Measurements from ENCODE around the gene P3H3. TPM values are rescaled to one million over a fixed set of nuclear protein-coding genes. Genes with fewer than 3 reads are reported as not detected.

The P3H3 gene
- polyA plus RNA-seq, 1 donor (not counting 4 experiments of a cell fraction or from before 2014, with no cell fraction given), result 3.9 TPM

- no peak for FAIRE-seq
Measured at GRCh38 chr12:6828781-6829535, 751 bp downstream of the P3H3 start.

DNA sequence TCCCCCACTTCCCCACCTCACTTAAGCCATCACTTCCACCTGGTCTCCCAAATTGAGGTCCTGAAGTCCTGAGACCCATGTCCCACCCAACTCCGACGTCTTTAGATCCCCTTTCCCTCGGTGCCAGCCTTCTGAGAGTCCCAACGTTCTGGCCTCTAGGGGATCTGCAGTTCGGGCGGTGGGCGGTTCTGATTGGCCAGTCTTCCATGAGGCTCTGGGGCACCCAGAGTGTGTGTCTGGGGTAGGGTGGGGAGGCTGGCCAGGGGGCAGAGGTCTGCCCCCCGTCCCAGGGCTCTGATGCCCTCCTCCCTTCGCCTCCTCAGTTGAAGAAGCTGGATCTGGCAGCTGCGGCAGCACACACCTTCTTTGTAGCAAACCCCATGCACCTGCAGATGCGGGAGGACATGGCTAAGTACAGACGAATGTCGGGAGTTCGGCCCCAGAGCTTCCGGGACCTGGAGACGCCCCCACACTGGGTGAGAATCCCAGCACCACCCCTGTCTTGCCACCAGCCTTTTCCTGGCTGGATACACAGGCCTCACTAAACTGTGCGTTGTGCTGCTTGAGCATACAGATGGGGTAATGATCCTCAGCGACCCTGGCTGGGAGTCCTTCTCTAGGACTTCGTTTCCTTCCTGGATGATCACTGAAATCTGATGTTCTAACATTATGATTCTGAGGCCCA lies 1.5 kb downstream of the P3H3 start:
- no peak for FAIRE-seq

More at GRCh38 chr12:6828781-6829535, 751 bp downstream of the P3H3 start:
- Histone ChIP-seq H3K4me2 (ENCODE audit: control insufficient read depth, extremely low read depth, insufficient read depth, low read depth, low read length) (peak overlapping the region; percentile 85), H3K79me2 (ENCODE audit: control insufficient read depth, insufficient read depth, low read length) (no peaks in the 10 kb centered on the region), H3K36me3 (ENCODE audit: control insufficient read depth in 2 of 2, extremely low read depth in 1 of 2, insufficient read depth in 2 of 2, low read length in 2 of 2) (no peaks in the 10 kb centered on the region), H3K4me1 (ENCODE audit: control insufficient read depth, extremely low read depth, insufficient read depth, low read length) (peaks cover 12% of the 10 kb centered on the region), H4K20me1 (ENCODE audit: control insufficient read depth, extremely low read depth, insufficient read depth, low read length) (no peaks in the 10 kb centered on the region), H3K9ac (ENCODE audit: control insufficient read depth, extremely low read depth, insufficient read depth, low read length) (peak overlapping the region; percentile 71), H3K4me3 (ENCODE audit: control insufficient read depth in 2 of 3, extremely low read depth in 1 of 3, insufficient read depth in 2 of 3, low read depth in 1 of 3, low read length in 3 of 3) (peak overlapping the region; percentile 62 to 83 (median 82)), H3K9me1 (ENCODE audit: control insufficient read depth, extremely low read depth, insufficient read depth, low read length) (no peaks in the 10 kb centered on the region), H3K27me3 (ENCODE audit: control insufficient read depth, extremely low read depth, insufficient read depth, low read length) (peaks cover 49% of the 10 kb centered on the region), H2AFZ (ENCODE audit: control insufficient read depth, low read length) (peak overlapping the region; percentile 89), H3K27ac (ENCODE audit: control insufficient read depth, insufficient read depth, low read length) (no peak overlapping the region), H3K9me3 (ENCODE audit: control insufficient read depth, low read depth, low read length) (no peaks in the 10 kb centered on the region)
- dilution Hi-C loops (cut with MboI; ENCODE audit: extremely low pct_ligation_motif_present, low sequenced_read_pairs), result no loop called here
- no peak for DNase-seq (ENCODE audit: low read depth, low spot score)
- TF ChIP-seq, protein P1, sequence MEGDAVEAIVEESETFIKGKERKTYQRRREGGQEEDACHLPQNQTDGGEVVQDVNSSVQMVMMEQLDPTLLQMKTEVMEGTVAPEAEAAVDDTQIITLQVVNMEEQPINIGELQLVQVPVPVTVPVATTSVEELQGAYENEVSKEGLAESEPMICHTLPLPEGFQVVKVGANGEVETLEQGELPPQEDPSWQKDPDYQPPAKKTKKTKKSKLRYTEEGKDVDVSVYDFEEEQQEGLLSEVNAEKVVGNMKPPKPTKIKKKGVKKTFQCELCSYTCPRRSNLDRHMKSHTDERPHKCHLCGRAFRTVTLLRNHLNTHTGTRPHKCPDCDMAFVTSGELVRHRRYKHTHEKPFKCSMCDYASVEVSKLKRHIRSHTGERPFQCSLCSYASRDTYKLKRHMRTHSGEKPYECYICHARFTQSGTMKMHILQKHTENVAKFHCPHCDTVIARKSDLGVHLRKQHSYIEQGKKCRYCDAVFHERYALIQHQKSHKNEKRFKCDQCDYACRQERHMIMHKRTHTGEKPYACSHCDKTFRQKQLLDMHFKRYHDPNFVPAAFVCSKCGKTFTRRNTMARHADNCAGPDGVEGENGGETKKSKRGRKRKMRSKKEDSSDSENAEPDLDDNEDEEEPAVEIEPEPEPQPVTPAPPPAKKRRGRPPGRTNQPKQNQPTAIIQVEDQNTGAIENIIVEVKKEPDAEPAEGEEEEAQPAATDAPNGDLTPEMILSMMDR (optimal IDR thresholded peaks at IDR 0.05 in 1 of 3, IDR thresholded peaks at IDR 0.05 in 1 of 3, conservative IDR thresholded peaks at IDR 0.05 in 1 of 3; ENCODE audit: extremely low read depth in 1 of 3, insufficient read depth in 2 of 3, low read length in 3 of 3), result no peak
- TF ChIP-seq EZH2 (IDR thresholded peaks at IDR 0.05; ENCODE audit: low read length), result peak; percentile 48

More for the DNA sequence above, 1.5 kb downstream of the P3H3 start:
- H4K20me1 ChIP-seq (ENCODE audit: control insufficient read depth, extremely low read depth, insufficient read depth, low read length), result no peaks in the 10 kb centered on the region
- no peaks in the 10 kb centered on the region for H3K36me3 ChIP-seq (ENCODE audit: control insufficient read depth in 2 of 2, extremely low read depth in 1 of 2, insufficient read depth in 2 of 2, low read length in 2 of 2)
- peak overlapping the region; percentile 62 to 83 (median 82) for H3K4me3 ChIP-seq (ENCODE audit: control insufficient read depth in 2 of 3, extremely low read depth in 1 of 3, insufficient read depth in 2 of 3, low read depth in 1 of 3, low read length in 3 of 3)
- TF ChIP-seq, protein P1 (optimal IDR thresholded peaks at IDR 0.05 in 1 of 3, IDR thresholded peaks at IDR 0.05 in 1 of 3, conservative IDR thresholded peaks at IDR 0.05 in 1 of 3; ENCODE audit: extremely low read depth in 1 of 3, insufficient read depth in 2 of 3, low read length in 3 of 3), result peak in 1 of 3 experiments; percentile 14
- no peak for TF ChIP-seq EZH2 (IDR thresholded peaks at IDR 0.05; ENCODE audit: low read length)
- no peak overlapping the region for H3K27ac ChIP-seq (ENCODE audit: control insufficient read depth, insufficient read depth, low read length)
- peak overlapping the region; percentile 85 for H3K4me2 ChIP-seq (ENCODE audit: control insufficient read depth, extremely low read depth, insufficient read depth, low read depth, low read length)
- peak overlapping the region; percentile 89 for H2AFZ ChIP-seq (ENCODE audit: control insufficient read depth, low read length)
- no peaks in the 10 kb centered on the region for H3K9me1 ChIP-seq (ENCODE audit: control insufficient read depth, extremely low read depth, insufficient read depth, low read length)
- no peak for DNase-seq (ENCODE audit: low read depth, low spot score)
- H3K9ac ChIP-seq (ENCODE audit: control insufficient read depth, extremely low read depth, insufficient read depth, low read length), result peak overlapping the region; percentile 71
- peaks cover 12% of the 10 kb centered on the region for H3K4me1 ChIP-seq (ENCODE audit: control insufficient read depth, extremely low read depth, insufficient read depth, low read length)
- no peaks in the 10 kb centered on the region for H3K9me3 ChIP-seq (ENCODE audit: control insufficient read depth, low read depth, low read length)
- dilution Hi-C loops (cut with MboI; ENCODE audit: extremely low pct_ligation_motif_present, low sequenced_read_pairs), result no loop called here
- peaks cover 42% of the 10 kb centered on the region for H3K27me3 ChIP-seq (ENCODE audit: control insufficient read depth, extremely low read depth, insufficient read depth, low read length)
- H3K79me2 ChIP-seq (ENCODE audit: control insufficient read depth, insufficient read depth, low read length), result no peaks in the 10 kb centered on the region

Measured in keratinocyte (primary cell).